Smooth muscle cell (in vitro differentiated cells): ENCODE data around the gene HPS3. TPM values are rescaled to one million over a fixed set of nuclear protein-coding genes. Genes with fewer than 3 reads are reported as not detected.

Experiments used
- DNase-seq: peaks from one replicate; lab custom pipeline; 2025; ENCODE audit not compliant: unreplicated experiment; lab: John Stamatoyannopoulos, UW
- H2AFZ ChIP-seq: fragments of 200-600 bp; sonication (generic); 2 replicates; pipeline ENCODE4 v1.6.0; 2016; ENCODE audit warnings: antibody characterized with exemption, low read depth, mild to moderate bottlenecking
- H3F3A ChIP-seq: fragments of 200-600 bp; sonication (generic); 2 replicates; pipeline ENCODE4 v1.6.0; 2017; ENCODE audit warnings: antibody characterized with exemption, low read depth
- H3K27ac ChIP-seq: fragments of 200-600 bp; sonication (generic); 2 replicates; pipeline ENCODE4 v1.5.1; 2016; ENCODE audit warnings: low read depth, mild to moderate bottlenecking
- H3K27me3 ChIP-seq: fragments of 200-600 bp; sonication (generic); 2 replicates; pipeline ENCODE4 v1.6.1; 2016; ENCODE audit warnings: low read depth, mild to moderate bottlenecking
- H3K36me3 ChIP-seq: fragments of 200-600 bp; sonication (generic); 2 replicates; pipeline ENCODE4 v1.5.1; 2016; ENCODE audit warnings: low read depth
- H3K4me1 ChIP-seq: fragments of 200-600 bp; sonication (generic); 2 replicates; pipeline ENCODE4 v1.5.1; 2016; ENCODE audit warnings: low read depth
- H3K4me2 ChIP-seq: fragments of 200-600 bp; sonication (generic); 2 replicates; pipeline ENCODE4 v1.6.0; 2016; ENCODE audit warnings: mild to moderate bottlenecking
- H3K4me3 ChIP-seq: fragments of 200-600 bp; sonication (generic); 2 replicates; pipeline ENCODE4 v1.5.1; 2016; ENCODE audit warnings: mild to moderate bottlenecking
- H3K79me2 ChIP-seq: fragments of 200-600 bp; sonication (generic); 2 replicates; pipeline ENCODE4 v1.6.0; 2016; ENCODE audit warnings: low read depth, mild to moderate bottlenecking
- H3K9ac ChIP-seq: fragments of 200-600 bp; sonication (generic); 2 replicates; pipeline ENCODE4 v1.6.0; 2016; ENCODE audit warnings: low read depth
- H3K9me3 ChIP-seq: fragments of 200-600 bp; sonication (generic); replicated peaks from 2 replicates; pipeline ENCODE4 v1.5.1; 2016; ENCODE audit warnings: low read depth
- H4K20me1 ChIP-seq: fragments of 200-600 bp; sonication (generic); 2 replicates; pipeline ENCODE4 v1.6.0; 2016; ENCODE audit warnings: low read depth
- CTCF ChIP-seq: fragments of 200-600 bp; sonication (generic); IDR thresholded peaks from 2 replicates; pipeline ENCODE4 v1.5.1; 2017; ENCODE audit warnings: borderline replicate concordance, mild to moderate bottlenecking, antibody characterized with exemption; ENCODE audit not compliant: insufficient read depth, poor library complexity, severe bottlenecking
- WGBS: methylation state at CpG from one replicate; pipeline ENCODE4 v1.1.7; 2016; ENCODE audit warnings: low lambda C conversion rate; 5-methylcytosine and 5-hydroxymethylcytosine counted together
- polyA plus RNA-seq: library from polyadenylated mRNA; unstranded; fragments of >200 nt; fragmentation: Nextera tagmentation; extraction: Ambion mirVana; gene quantifications from 2 replicates; pipeline ENCODE4 v1.2.1, GENCODE V29; 2016
- total RNA-seq: library from RNA; depleted of rRNA; stranded (reverse); fragments of >200 nt; gene quantifications from 2 replicates; pipeline ENCODE4 v1.2.3, GENCODE V29; 2014

The HPS3 gene
- total and polyA plus RNA-seq, 2 experiments from 2014 or later = 12.3 to 25.4 TPM

- H3K36me3 ChIP-seq = no peaks in the 10 kb centered on the region
- no peak for TF ChIP-seq CTCF
These were observed 15.9 kb downstream of the HPS3 start for GRCh38 chr3:149145356-149145755.

GRCh38 chr3:149145974-149146373, 16.5 kb downstream of the HPS3 start:
- H3K27me3 ChIP-seq = peaks cover 19% of the 10 kb centered on the region
- WGBS = 100% methylated on average over 1 of the region's 1 CpG
- DNase-seq = no peak
- H3K36me3 ChIP-seq = no peaks in the 10 kb centered on the region
- H3K4me2 ChIP-seq = no peak overlapping the region
- no peaks in the 10 kb centered on the region for H3K4me1 ChIP-seq
- H3K4me3 ChIP-seq = no peak overlapping the region
- no peaks in the 10 kb centered on the region for H3F3A ChIP-seq
- H3K9me3 ChIP-seq = no peaks in the 10 kb centered on the region
- peaks cover 21% of the 10 kb centered on the region for H4K20me1 ChIP-seq
- H3K9ac ChIP-seq = no peak overlapping the region
- H2AFZ ChIP-seq = no peak overlapping the region
- no peak overlapping the region for H3K27ac ChIP-seq
- H3K79me2 ChIP-seq = no peaks in the 10 kb centered on the region
- no peak for TF ChIP-seq CTCF

More at GRCh38 chr3:149145356-149145755, 15.9 kb downstream of the HPS3 start:
- Histone ChIP-seq H3F3A (no peaks in the 10 kb centered on the region), H2AFZ (no peak overlapping the region), H3K9me3 (no peaks in the 10 kb centered on the region), H3K9ac (no peak overlapping the region), H3K79me2 (no peaks in the 10 kb centered on the region), H3K4me3 (no peak overlapping the region), H3K4me2 (no peak overlapping the region), H3K27ac (no peak overlapping the region), H4K20me1 (peaks cover 21% of the 10 kb centered on the region), H3K4me1 (no peaks in the 10 kb centered on the region), H3K27me3 (peaks cover 19% of the 10 kb centered on the region)
- no peak for DNase-seq
- WGBS = 92% methylated on average over 2 of the region's 2 CpGs

- no peak for DNase-seq
These were observed 21.0 kb downstream of the HPS3 start for GRCh38 chr3:149150436-149150835.

More at GRCh38 chr3:149150436-149150835, 21.0 kb downstream of the HPS3 start:
- Histone ChIP-seq H3K4me2 (no peak overlapping the region), H3K9ac (no peak overlapping the region), H3K79me2 (no peaks in the 10 kb centered on the region), H3K4me1 (peaks cover 10% of the 10 kb centered on the region), H3K36me3 (no peaks in the 10 kb centered on the region), H4K20me1 (peaks cover 34% of the 10 kb centered on the region), H2AFZ (no peak overlapping the region), H3F3A (peaks cover 4% of the 10 kb centered on the region), H3K4me3 (no peak overlapping the region), H3K27me3 (peaks cover 15% of the 10 kb centered on the region), H3K27ac (no peak overlapping the region), H3K9me3 (no peaks in the 10 kb centered on the region)
- WGBS = 96% methylated on average over 6 of the region's 6 CpGs
- no peak for TF ChIP-seq CTCF
